ENCODE results near the gene CEP128. TPM values are rescaled to one million over a fixed set of nuclear protein-coding genes. Genes with fewer than 3 reads are reported as not detected.

CEP128 gene
- total and polyA plus RNA-seq, 2 experiments from 2014 or later: 7.6 to 17.6 TPM

DNA sequence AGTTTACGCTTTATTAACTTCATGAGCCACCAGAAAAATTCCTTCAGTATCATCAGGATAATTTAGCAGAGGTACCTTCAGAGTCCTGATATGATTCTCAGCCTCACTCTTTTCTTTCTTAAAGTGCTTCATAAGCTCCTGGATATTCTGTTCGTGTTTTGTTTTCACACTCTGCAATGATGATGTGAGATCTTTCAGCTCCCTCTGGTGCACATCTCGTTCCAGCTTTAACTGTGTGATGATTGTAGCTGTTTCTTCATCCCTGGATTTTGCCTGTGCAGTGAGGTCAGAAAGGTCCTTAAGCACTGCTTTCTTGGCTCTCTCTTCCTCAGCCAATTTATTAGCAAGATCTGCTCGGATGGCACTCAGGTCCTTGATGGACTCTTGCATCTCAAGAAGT is 156.7 kb downstream of the CEP128 start:
- no peaks in the 10 kb centered on the region for H4K20me1 ChIP-seq (replicated peaks; ENCODE audit: insufficient read depth)
- no peak overlapping the region for H3K4me3 ChIP-seq
- no peaks in the 10 kb centered on the region for H3K4me1 ChIP-seq (ENCODE audit: insufficient read depth)
- no peaks in the 10 kb centered on the region for H3K36me3 ChIP-seq (ENCODE audit: insufficient read depth)
- no peak overlapping the region for H2AFZ ChIP-seq
- DNase-seq (ENCODE audit: low spot score) (no peak), ATAC-seq (no peak)
- no peaks in the 10 kb centered on the region for H3F3A ChIP-seq (replicated peaks; ENCODE audit: low read depth)
- TF ChIP-seq JUNB (IDR thresholded peaks at IDR 0.05; ENCODE audit: unreplicated experiment): no peak
- TF ChIP-seq NANOG (IDR thresholded peaks at IDR 0.05; ENCODE audit: borderline replicate concordance): no peak
- no peak for TF ChIP-seq STAT1 (IDR thresholded peaks at IDR 0.05; ENCODE audit: unreplicated experiment)
- TF ChIP-seq EZH2 (IDR thresholded peaks at IDR 0.05; ENCODE audit: low read depth, unreplicated experiment): no peak
- TF ChIP-seq ZNF114 (CRISPR knock-in tag; IDR thresholded peaks at IDR 0.05): no peak
- no peak for TF ChIP-seq POLR2AphosphoS5 (IDR thresholded peaks at IDR 0.05; ENCODE audit: low read depth)
- TF ChIP-seq, protein P1, sequence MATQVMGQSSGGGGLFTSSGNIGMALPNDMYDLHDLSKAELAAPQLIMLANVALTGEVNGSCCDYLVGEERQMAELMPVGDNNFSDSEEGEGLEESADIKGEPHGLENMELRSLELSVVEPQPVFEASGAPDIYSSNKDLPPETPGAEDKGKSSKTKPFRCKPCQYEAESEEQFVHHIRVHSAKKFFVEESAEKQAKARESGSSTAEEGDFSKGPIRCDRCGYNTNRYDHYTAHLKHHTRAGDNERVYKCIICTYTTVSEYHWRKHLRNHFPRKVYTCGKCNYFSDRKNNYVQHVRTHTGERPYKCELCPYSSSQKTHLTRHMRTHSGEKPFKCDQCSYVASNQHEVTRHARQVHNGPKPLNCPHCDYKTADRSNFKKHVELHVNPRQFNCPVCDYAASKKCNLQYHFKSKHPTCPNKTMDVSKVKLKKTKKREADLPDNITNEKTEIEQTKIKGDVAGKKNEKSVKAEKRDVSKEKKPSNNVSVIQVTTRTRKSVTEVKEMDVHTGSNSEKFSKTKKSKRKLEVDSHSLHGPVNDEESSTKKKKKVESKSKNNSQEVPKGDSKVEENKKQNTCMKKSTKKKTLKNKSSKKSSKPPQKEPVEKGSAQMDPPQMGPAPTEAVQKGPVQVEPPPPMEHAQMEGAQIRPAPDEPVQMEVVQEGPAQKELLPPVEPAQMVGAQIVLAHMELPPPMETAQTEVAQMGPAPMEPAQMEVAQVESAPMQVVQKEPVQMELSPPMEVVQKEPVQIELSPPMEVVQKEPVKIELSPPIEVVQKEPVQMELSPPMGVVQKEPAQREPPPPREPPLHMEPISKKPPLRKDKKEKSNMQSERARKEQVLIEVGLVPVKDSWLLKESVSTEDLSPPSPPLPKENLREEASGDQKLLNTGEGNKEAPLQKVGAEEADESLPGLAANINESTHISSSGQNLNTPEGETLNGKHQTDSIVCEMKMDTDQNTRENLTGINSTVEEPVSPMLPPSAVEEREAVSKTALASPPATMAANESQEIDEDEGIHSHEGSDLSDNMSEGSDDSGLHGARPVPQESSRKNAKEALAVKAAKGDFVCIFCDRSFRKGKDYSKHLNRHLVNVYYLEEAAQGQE (IDR thresholded peaks at IDR 0.05; ENCODE audit: unreplicated experiment): no peak
- no peak for TF ChIP-seq CREB1 (CRISPR knock-in tag; IDR thresholded peaks at IDR 0.05; ENCODE audit: low read depth)
- TF ChIP-seq, protein P2, sequence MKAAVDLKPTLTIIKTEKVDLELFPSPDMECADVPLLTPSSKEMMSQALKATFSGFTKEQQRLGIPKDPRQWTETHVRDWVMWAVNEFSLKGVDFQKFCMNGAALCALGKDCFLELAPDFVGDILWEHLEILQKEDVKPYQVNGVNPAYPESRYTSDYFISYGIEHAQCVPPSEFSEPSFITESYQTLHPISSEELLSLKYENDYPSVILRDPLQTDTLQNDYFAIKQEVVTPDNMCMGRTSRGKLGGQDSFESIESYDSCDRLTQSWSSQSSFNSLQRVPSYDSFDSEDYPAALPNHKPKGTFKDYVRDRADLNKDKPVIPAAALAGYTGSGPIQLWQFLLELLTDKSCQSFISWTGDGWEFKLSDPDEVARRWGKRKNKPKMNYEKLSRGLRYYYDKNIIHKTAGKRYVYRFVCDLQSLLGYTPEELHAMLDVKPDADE (IDR thresholded peaks at IDR 0.05): no peak
- TF ChIP-seq, protein P3, sequence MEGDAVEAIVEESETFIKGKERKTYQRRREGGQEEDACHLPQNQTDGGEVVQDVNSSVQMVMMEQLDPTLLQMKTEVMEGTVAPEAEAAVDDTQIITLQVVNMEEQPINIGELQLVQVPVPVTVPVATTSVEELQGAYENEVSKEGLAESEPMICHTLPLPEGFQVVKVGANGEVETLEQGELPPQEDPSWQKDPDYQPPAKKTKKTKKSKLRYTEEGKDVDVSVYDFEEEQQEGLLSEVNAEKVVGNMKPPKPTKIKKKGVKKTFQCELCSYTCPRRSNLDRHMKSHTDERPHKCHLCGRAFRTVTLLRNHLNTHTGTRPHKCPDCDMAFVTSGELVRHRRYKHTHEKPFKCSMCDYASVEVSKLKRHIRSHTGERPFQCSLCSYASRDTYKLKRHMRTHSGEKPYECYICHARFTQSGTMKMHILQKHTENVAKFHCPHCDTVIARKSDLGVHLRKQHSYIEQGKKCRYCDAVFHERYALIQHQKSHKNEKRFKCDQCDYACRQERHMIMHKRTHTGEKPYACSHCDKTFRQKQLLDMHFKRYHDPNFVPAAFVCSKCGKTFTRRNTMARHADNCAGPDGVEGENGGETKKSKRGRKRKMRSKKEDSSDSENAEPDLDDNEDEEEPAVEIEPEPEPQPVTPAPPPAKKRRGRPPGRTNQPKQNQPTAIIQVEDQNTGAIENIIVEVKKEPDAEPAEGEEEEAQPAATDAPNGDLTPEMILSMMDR (conservative IDR thresholded peaks at IDR 0.05; ENCODE audit: low read depth in 2 of 2): no peak
- no peak for TF ChIP-seq EZH2phosphoT487 (IDR thresholded peaks at IDR 0.05; ENCODE audit: unreplicated experiment)
- TF ChIP-seq ZNF331 (CRISPR knock-in tag; IDR thresholded peaks at IDR 0.05; ENCODE audit: low read depth): no peak
- TF ChIP-seq, protein P4, sequence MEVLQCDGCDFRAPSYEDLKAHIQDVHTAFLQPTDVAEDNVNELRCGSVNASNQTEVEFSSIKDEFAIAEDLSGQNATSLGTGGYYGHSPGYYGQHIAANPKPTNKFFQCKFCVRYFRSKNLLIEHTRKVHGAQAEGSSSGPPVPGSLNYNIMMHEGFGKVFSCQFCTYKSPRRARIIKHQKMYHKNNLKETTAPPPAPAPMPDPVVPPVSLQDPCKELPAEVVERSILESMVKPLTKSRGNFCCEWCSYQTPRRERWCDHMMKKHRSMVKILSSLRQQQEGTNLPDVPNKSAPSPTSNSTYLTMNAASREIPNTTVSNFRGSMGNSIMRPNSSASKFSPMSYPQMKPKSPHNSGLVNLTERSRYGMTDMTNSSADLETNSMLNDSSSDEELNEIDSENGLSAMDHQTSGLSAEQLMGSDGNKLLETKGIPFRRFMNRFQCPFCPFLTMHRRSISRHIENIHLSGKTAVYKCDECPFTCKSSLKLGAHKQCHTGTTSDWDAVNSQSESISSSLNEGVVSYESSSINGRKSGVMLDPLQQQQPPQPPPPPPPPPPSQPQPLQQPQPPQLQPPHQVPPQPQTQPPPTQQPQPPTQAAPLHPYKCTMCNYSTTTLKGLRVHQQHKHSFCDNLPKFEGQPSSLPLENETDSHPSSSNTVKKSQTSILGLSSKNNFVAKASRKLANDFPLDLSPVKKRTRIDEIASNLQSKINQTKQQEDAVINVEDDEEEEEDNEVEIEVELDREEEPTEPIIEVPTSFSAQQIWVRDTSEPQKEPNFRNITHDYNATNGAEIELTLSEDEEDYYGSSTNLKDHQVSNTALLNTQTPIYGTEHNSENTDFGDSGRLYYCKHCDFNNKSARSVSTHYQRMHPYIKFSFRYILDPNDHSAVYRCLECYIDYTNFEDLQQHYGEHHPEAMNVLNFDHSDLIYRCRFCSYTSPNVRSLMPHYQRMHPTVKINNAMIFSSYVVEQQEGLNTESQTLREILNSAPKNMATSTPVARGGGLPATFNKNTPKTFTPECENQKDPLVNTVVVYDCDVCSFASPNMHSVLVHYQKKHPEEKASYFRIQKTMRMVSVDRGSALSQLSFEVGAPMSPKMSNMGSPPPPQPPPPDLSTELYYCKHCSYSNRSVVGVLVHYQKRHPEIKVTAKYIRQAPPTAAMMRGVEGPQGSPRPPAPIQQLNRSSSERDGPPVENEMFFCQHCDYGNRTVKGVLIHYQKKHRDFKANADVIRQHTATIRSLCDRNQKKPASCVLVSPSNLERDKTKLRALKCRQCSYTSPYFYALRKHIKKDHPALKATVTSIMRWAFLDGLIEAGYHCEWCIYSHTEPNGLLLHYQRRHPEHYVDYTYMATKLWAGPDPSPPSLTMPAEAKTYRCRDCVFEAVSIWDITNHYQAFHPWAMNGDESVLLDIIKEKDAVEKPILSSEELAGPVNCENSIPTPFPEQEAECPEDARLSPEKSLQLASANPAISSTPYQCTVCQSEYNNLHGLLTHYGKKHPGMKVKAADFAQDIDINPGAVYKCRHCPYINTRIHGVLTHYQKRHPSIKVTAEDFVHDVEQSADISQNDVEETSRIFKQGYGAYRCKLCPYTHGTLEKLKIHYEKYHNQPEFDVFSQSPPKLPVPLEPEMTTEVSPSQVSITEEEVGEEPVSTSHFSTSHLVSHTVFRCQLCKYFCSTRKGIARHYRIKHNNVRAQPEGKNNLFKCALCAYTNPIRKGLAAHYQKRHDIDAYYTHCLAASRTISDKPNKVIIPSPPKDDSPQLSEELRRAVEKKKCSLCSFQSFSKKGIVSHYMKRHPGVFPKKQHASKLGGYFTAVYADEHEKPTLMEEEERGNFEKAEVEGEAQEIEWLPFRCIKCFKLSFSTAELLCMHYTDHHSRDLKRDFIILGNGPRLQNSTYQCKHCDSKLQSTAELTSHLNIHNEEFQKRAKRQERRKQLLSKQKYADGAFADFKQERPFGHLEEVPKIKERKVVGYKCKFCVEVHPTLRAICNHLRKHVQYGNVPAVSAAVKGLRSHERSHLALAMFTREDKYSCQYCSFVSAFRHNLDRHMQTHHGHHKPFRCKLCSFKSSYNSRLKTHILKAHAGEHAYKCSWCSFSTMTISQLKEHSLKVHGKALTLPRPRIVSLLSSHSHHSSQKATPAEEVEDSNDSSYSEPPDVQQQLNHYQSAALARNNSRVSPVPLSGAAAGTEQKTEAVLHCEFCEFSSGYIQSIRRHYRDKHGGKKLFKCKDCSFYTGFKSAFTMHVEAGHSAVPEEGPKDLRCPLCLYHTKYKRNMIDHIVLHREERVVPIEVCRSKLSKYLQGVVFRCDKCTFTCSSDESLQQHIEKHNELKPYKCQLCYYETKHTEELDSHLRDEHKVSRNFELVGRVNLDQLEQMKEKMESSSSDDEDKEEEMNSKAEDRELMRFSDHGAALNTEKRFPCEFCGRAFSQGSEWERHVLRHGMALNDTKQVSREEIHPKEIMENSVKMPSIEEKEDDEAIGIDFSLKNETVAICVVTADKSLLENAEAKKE (CRISPR knock-in tag; IDR thresholded peaks at IDR 0.05): no peak
- Mint-ChIP-seq H3K27me3 (ENCODE audit: insufficient read depth, low read depth, poor library complexity) (peaks cover 1% of the 10 kb centered on the region), H3K4me1 (no peaks in the 10 kb centered on the region; the same call in 2 of the 3 replicates), H3K4me3 (no peak overlapping the region), H3K9me3 (no peaks in the 10 kb centered on the region), H3K27ac (no peak overlapping the region), H3K36me3 (ENCODE audit: low read depth) (no peaks in the 10 kb centered on the region)
- H3K79me2 ChIP-seq (replicated peaks; ENCODE audit: insufficient read depth): no peaks in the 10 kb centered on the region
- H3K9me2 ChIP-seq (ENCODE audit: insufficient read depth): no peaks in the 10 kb centered on the region
- no peaks in the 10 kb centered on the region for H3K27me3 ChIP-seq (ENCODE audit: insufficient read depth)
- H3K27ac ChIP-seq (ENCODE audit: low read depth): no peak overlapping the region
- no peak overlapping the region for H3K4me2 ChIP-seq
